Aorta (tissue), 5 donors: Measurements from ENCODE around the gene SMPD4. TPM values are rescaled to one million over a fixed set of nuclear protein-coding genes. Genes with fewer than 3 reads are reported as not detected.
"Not testable (repeated sequence)": the region's sequence is repeated elsewhere in the genome, so short reads cannot be mapped to it uniquely, and the experiment has no call there.

ENCODE experiments used
- ATAC-seq: fragments of 200-7000 bp; cut with Tn5 transposase; one replicate; pipeline ENCODE4 v1.9.1; 2022; ENCODE audit warnings: moderate library complexity; ENCODE audit not compliant: low FRiP score
- DNase-seq, 2 donors: peaks; one replicate each; pipeline ENCODE4 v3.0.0-alpha.2; 2020
- H3K27ac ChIP-seq, 2 donors: one replicate each; pipeline ENCODE4 v1.5.1; 2013; ENCODE audit warnings: low read length in 2 of 2, mild to moderate bottlenecking in 2 of 2, moderate library complexity in 2 of 2, control low read depth in 1 of 2, inconsistent platforms in 1 of 2, low read depth in 1 of 2
- H3K27me3 ChIP-seq, 2 donors: one replicate each; pipeline ENCODE4 v1.6.1; 2013; ENCODE audit warnings: control low read depth in 1 of 2, low read length in 1 of 2, mild to moderate bottlenecking in 1 of 2, moderate library complexity in 1 of 2; ENCODE audit not compliant: insufficient read depth in 2 of 2, control insufficient read depth in 1 of 2
- H3K36me3 ChIP-seq, 2 donors: one replicate each; pipeline ENCODE4 v1.6.1; 2013; ENCODE audit warnings: control low read depth in 1 of 2, low read length in 1 of 2, mild to moderate bottlenecking in 1 of 2; ENCODE audit not compliant: insufficient read depth in 2 of 2, control insufficient read depth in 1 of 2
- H3K4me1 ChIP-seq, 2 donors: one replicate each; pipeline ENCODE4 v1.6.1; 2013; ENCODE audit warnings: low read length in 2 of 2, control low read depth in 1 of 2, mild to moderate bottlenecking in 1 of 2, moderate library complexity in 1 of 2; ENCODE audit not compliant: insufficient read depth in 2 of 2, control insufficient read depth in 1 of 2
- H3K4me3 ChIP-seq, 2 donors: one replicate each; pipeline ENCODE4 v1.5.1; 2013; ENCODE audit warnings: low read length in 2 of 2, control low read depth in 1 of 2, mild to moderate bottlenecking in 1 of 2
- H3K9me3 ChIP-seq: one replicate; pipeline ENCODE4 v1.6.1; 2013; ENCODE audit warnings: mild to moderate bottlenecking, low read length; ENCODE audit not compliant: control insufficient read depth
- WGBS, 2 donors: extraction: QIAGEN DNeasy Blood & Tissue Kit; methylation state at CpG; one replicate each; pipeline ENCODE4 v1.1.7; 2013; 5-methylcytosine and 5-hydroxymethylcytosine counted together
- intact Hi-C, 2 donors: fragments of 100-400 bp; cut with DNase I; formaldehyde crosslinking; loops; one replicate each; pipeline versions ENCODE4 v1.14.2 to v1.15.0; 2022
- polyA plus RNA-seq, 2 donors: library from polyadenylated mRNA; stranded (reverse); fragments of 200-250 nt; gene quantifications; one replicate each; pipeline ENCODE4 v1.2.3, GENCODE V29; 2013
- total RNA-seq, 2 donors: library from RNA; stranded (reverse); fragmentation: NEBNext Ultra II Directional; extraction: Animal tissue kit (Norgen Biotek cat#: 25700); gene quantifications; one replicate each; pipeline ENCODE4 v1.2.1, GENCODE V29; 2021
- donor health status: healthy with polysubstance abuse.
- donor health status: Bipolar disorder and iron deficiency.
- donor health status: DM: no; HTN: no; CAD: no.
- donor health status: DM: no; HTN: no; CAD: no.
- donor health status: DM: yes; HTN: yes; CAD: no.

The SMPD4 gene
- total and polyA plus RNA-seq, 4 donors = 14.4 to 60.7 (median 34.9) TPM

DNA sequence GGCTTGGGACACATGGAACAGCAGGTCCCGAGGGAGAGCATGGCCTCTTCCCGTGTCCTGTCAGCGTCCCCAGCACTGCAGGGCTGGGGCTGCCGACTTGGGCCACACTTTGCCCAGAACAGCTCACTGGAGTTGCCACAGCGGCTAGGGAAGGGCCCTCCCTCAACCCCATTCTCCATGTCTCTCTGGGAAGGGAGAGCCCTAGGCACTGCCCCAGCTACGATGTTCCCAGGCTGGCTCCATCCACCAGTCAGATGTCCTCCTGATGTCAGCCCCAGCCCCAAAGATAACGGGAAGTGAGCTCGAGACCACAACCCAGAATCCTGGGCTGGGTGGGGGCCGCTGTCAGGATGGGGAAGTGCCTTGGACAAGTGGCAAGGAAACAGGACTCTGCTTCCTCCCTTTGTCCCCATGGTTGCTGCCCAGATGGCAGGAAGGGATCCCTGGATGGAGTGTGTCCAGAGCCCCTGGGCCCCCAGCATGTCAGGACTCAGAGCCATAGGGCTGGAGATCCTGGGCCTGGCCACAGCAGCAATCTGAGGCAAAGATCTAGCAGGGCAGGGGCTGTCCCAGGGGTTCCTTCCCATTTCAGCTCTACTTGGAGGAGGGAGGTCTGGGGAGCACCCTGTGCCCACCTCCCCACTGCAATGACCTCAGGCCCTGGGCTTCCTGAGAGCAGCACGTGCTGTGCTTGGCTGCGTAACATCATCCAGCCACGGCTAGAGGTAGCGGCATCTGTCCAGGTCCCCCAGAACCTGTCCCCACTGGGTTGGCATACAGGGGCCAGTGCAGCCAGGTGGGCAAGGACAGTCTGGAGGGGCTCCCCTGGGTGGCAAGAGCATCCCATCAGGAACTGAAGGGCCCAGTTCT is 38.8 kb downstream of the SMPD4 start:
- intact Hi-C loops, H3K4me3 ChIP-seq, H3K27ac ChIP-seq, ATAC-seq, H3K4me1 ChIP-seq, H3K36me3 ChIP-seq, H3K27me3 ChIP-seq, H3K9me3 ChIP-seq: not testable (repeated sequence)
- WGBS, 2 donors = 92 to 94% methylated on average over 13 of the region's 13 CpGs
- DNase-seq = peak in 1 of 2 donors; percentile 48

DNA sequence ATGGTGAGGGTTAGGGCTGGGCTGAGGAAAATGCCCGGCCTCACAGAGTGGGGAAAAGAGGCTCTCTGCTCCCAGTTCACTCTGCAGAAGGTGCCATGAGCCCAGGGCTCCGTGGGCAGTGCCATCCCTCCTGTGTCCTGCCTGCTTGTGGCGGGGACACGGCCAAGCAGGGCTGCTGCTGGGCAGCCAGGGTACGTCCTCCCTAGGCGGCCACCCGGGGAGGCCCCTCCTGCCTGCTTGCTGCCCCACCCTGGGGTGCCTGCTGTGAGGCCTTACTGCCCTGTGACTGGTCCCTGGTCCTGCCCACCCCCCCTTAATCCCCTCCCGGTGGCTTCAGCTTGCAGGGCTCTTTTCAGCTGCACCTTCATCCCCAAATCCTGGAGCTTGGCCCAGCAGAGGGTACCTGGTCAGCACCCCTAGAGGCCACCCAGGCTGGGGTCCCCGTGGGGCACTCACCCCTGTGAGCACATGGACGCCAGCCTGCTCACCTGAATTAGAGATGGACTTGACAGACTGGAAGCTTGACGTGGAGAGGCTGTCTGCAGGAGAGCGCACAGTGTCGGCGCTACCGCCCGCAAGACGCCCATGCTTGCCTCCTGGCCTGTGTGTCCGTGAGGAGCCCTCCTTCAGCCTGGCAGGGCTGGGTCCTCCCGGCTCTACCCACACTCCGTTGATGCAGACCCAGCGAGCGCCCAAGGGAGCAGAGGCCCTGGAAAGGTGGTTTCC is 39.6 kb downstream of the SMPD4 start:
- H3K4me3 ChIP-seq, H3K27me3 ChIP-seq, H3K9me3 ChIP-seq, ATAC-seq, H3K4me1 ChIP-seq, H3K27ac ChIP-seq, intact Hi-C loops, H3K36me3 ChIP-seq: not testable (repeated sequence)
- peak in 1 of 2 donors; percentile 54 for DNase-seq
- 91 to 94% methylated on average over 11 to 18 of the region's 22 CpGs for WGBS, 2 donors

DNA sequence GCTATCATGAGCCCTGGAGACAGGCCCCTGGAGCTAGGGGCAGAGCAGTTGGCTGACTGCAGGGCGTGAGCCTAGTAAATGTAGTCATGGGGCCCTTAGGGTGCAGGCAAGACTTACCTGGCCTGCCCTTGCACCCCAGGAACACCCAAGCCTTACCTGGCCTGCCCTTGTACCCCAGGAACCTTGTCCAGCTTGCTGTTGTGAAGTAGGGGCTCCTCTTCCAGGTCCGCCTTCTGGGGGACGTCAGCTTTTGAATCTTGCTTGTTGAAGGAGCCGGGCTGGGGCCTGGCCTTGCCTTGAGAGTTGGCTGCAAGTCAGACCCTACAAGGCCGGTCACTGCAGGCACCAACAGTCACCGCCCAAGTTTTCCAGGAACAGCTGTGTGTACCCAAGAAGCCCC is 40.4 kb downstream of the SMPD4 start:
- DNase-seq, H3K4me3 ChIP-seq, H3K27me3 ChIP-seq, ATAC-seq, H3K27ac ChIP-seq, H3K4me1 ChIP-seq, H3K9me3 ChIP-seq, H3K36me3 ChIP-seq, intact Hi-C loops: not testable (repeated sequence)
- WGBS, 2 donors = 94% methylated on average over 4 of the region's 6 CpGs

DNA sequence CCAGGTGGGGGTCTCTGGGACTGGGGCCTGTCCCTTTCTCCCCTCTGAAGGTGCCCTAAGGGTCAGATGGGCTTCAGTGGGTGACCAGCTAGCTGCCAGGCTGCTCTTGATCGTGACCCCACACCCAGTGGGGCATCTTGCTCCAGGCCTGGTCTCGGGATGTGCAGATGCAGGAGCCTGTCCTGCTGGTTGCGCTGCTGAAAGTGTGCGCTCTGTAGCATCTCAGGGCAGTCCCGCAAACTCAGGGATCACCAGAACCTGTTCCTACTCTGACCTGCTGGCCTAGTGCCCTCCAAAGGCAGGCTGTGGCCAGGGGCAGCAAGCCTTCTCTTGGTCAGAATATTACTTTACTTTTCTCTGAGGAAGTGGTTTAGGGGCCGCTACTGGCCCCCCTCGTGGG is 40.9 kb downstream of the SMPD4 start:
- H3K27me3 ChIP-seq, H3K36me3 ChIP-seq, H3K4me3 ChIP-seq, H3K4me1 ChIP-seq, H3K27ac ChIP-seq, ATAC-seq, intact Hi-C loops, H3K9me3 ChIP-seq: not testable (repeated sequence)
- WGBS, 2 donors = 93 to 95% methylated on average over 4 to 7 of the region's 7 CpGs
- DNase-seq = peak in 1 of 2 donors; percentile 21

DNA sequence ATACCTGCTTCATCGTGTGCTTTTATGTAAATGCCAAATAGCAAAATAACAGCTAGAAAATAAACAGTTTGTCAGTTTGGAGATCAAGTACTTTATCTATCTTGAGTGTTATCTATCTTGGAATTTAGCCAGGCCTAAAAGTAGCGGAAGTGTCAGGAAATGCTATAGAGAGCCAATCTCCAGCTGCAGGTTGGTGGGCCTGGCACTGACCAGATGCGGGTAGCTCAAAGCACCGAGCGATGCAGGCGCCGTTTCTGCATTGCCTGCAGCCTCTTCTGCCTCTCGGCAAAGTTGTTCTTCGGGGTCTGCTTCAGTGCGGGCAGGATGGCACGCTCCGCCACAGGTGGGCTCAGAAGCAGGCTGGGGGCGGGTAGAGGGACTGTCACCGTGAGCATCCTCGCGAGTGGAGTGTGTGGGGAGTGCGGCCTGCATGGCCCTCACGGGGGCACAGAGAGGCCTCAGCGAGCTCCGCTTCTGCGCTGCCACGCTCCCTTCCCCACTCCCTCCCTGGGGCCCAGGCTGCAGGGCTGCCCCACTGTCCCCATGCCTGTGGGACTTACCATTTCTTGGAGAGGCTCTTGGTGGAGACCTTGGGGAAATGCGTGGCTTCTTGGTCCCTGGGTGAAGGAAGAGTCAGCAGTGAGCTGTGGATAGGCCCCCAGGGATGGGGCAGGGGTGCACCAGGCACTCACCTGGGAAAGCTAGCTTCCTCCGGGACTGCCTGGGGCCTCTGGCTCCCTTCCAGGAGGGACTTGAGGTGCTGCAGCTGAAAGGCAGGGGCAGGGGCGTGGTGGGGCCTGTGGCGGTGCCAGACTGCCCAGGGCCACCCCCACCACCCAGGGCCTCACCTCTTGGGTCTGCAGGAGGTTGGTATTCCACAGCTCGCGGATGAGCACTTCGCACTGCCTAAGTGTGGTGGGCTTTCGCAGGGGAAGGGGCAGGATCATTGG is 41.8 kb downstream of the SMPD4 start:
- H3K27ac ChIP-seq, H3K9me3 ChIP-seq, H3K36me3 ChIP-seq, intact Hi-C loops, DNase-seq, H3K27me3 ChIP-seq, ATAC-seq, H3K4me3 ChIP-seq, H3K4me1 ChIP-seq: not testable (repeated sequence)
- WGBS, 2 donors = 89% methylated on average over 22 to 29 of the region's 30 CpGs

DNA sequence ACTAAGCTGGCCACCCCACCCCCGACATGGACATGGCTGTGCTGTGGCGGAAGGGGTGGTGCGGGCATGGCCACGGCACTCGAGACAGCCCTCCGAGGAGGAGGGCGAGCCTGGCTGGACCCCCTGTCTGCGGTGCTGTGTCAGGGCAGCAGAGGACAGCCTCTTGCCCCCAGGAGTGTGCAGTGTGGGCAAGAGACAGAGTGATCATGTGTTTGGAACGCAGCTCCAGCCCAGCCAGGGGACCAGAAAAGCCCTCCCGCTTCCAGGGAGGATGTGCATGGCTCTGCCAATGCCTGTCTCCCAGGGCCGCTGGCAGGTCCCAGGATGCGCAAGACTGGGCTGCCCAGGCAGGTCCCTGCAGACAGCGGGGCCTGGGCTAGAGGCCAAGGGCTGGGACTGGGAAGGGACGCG is 42.6 kb downstream of the SMPD4 start:
- H3K36me3 ChIP-seq, H3K27me3 ChIP-seq, H3K4me3 ChIP-seq, intact Hi-C loops, H3K9me3 ChIP-seq, ATAC-seq, H3K27ac ChIP-seq, H3K4me1 ChIP-seq: not testable (repeated sequence)
- WGBS, 2 donors = 83 to 85% methylated on average over 13 to 15 of the region's 15 CpGs
- DNase-seq = peak in 1 of 2 donors; percentile 42

DNA sequence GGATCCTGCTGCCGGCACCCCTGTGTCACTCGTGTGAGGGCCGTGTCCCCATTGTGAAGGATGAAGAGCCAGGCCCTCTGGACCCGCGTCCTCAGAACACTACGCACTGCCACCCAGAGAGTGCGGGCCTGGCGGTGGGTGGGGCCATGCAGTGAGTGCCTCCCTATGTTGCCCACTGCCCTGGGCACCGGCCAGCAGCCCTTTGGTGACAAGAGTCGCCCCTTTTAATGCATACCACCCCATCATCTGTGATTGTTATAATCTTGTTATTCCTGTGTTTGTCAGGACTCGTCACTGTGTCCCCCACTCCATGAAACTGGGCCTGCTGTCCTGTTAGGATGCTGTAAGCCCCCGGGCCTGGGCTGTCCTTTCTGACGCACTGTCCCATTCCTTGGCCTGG is 43.1 kb downstream of the SMPD4 start:
- 78 to 91% methylated on average over 4 to 12 of the region's 13 CpGs for WGBS, 2 donors
- H3K9me3 ChIP-seq, intact Hi-C loops, ATAC-seq, H3K27ac ChIP-seq, H3K4me1 ChIP-seq, H3K27me3 ChIP-seq, DNase-seq, H3K4me3 ChIP-seq, H3K36me3 ChIP-seq: not testable (repeated sequence)

DNA sequence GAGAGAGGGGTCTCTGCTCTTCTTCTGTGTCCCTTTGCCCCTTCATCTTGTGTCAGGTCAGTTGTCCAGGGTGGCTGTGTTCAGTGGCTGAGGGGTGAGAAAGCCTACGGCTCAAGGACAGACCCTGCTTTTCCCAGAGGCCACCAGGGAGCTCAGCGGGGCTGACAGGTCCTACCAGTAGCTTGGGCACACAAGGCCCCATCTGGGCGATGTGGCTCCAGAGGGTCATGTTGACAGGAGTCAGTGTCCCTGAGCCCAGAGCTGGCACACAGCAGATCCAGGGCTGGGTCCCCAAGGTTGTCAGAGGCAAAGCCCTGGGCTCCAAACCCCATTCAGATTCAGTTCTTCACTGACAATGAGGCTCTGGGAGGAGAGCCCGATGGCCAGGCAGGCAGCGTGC is 44.3 kb downstream of the SMPD4 start:
- ATAC-seq, H3K9me3 ChIP-seq, H3K4me3 ChIP-seq, intact Hi-C loops, H3K36me3 ChIP-seq, H3K4me1 ChIP-seq, H3K27me3 ChIP-seq, H3K27ac ChIP-seq: not testable (repeated sequence)
- WGBS, 2 donors = 79 to 81% methylated on average over 3 to 5 of the region's 5 CpGs
- peak in 1 of 2 donors; percentile 43 for DNase-seq
